Fibroblast of the conjunctiva (primary cell): ENCODE data around the gene GFOD1.

ENCODE experiments used
- DNase-seq: peaks from one replicate; pipeline ENCODE4 v3.0.0-alpha.2; 2010; ENCODE audit warnings: low read depth

Gene GFOD1

GRCh38 chr6:13485923-13486562, 1.4 kb downstream of the GFOD1 start:
- DNase-seq, result no peak

GRCh38 chr6:13485303-13485702, 2.1 kb downstream of the GFOD1 start:
- no peak for DNase-seq

- no peak for DNase-seq
These were observed 2.6 kb downstream of the GFOD1 start for GRCh38 chr6:13484827-13485226.

GRCh38 chr6:13484138-13484708, 3.2 kb downstream of the GFOD1 start:
- DNase-seq, result no peak

GRCh38 chr6:13480631-13481501, 6.5 kb downstream of the GFOD1 start:
- DNase-seq, result no peak

- DNase-seq, result no peak
These were observed 7.4 kb downstream of the GFOD1 start for GRCh38 chr6:13479971-13480434.

- DNase-seq, result no peak
These were observed 8.1 kb downstream of the GFOD1 start for GRCh38 chr6:13479206-13479800.

GRCh38 chr6:13478525-13478966, 8.9 kb downstream of the GFOD1 start:
- no peak for DNase-seq

- DNase-seq, result no peak
These were observed 12.6 kb downstream of the GFOD1 start for GRCh38 chr6:13474787-13475186.

- DNase-seq, result no peak
These were observed 13.0 kb downstream of the GFOD1 start for GRCh38 chr6:13474360-13474759.

- no peak for DNase-seq
These were observed 13.6 kb downstream of the GFOD1 start for GRCh38 chr6:13473768-13474165.

GRCh38 chr6:13472976-13473767, 14.2 kb downstream of the GFOD1 start:
- DNase-seq, result no peak

GRCh38 chr6:13472099-13472498, 15.3 kb downstream of the GFOD1 start:
- no peak for DNase-seq

GRCh38 chr6:13471184-13471583, 16.2 kb downstream of the GFOD1 start:
- DNase-seq, result no peak

GRCh38 chr6:13470238-13471140, 16.9 kb downstream of the GFOD1 start:
- no peak for DNase-seq

GRCh38 chr6:13469693-13470092, 17.7 kb downstream of the GFOD1 start:
- DNase-seq, result no peak

- no peak for DNase-seq
These were observed 18.6 kb downstream of the GFOD1 start for GRCh38 chr6:13468839-13469238.

GRCh38 chr6:13467216-13467600, 20.2 kb downstream of the GFOD1 start:
- no peak for DNase-seq

- no peak for DNase-seq
These were observed 20.8 kb downstream of the GFOD1 start for GRCh38 chr6:13466304-13467215.

- no peak for DNase-seq
These were observed 21.7 kb downstream of the GFOD1 start for GRCh38 chr6:13465734-13466133.
